ENCODE results near the gene WIPF3. TPM values are rescaled to one million over a fixed set of nuclear protein-coding genes. Genes with fewer than 3 reads are reported as not detected.

Gene WIPF3
- total RNA-seq, 3 donors from 2014 or later = 0.16 to 3.2 (median 0.66) TPM

GRCh38 chr7:29920491-29920890 lies 114.2 kb downstream of the WIPF3 start:
- TF ChIP-seq CTCF (IDR thresholded peaks at IDR 0.05) = no peak
- no peak for TF ChIP-seq POLR2A (IDR thresholded peaks at IDR 0.05)
- TF ChIP-seq POLR2AphosphoS5 (IDR thresholded peaks at IDR 0.05) = no peak
- no peaks in the 10 kb centered on the region for H3K9me3 ChIP-seq
- intact Hi-C loops (cut with DNase I; ENCODE audit: low total_unique reads) = no loop called here
- DNase-seq (ENCODE audit: low spot score in 2 of 2) = no peak
- H3K4me1 ChIP-seq = no peaks in the 10 kb centered on the region
- H3K4me3 ChIP-seq = no peak overlapping the region
- H3K36me3 ChIP-seq = peaks cover 11% of the 10 kb centered on the region
- H3K27me3 ChIP-seq = no peaks in the 10 kb centered on the region
- H3K27ac ChIP-seq = no peak overlapping the region

GRCh38 chr7:29921404-29922010 lies 115.2 kb downstream of the WIPF3 start:
- Histone ChIP-seq H3K4me3 (no peak overlapping the region), H3K36me3 (peaks cover 11% of the 10 kb centered on the region), H3K9me3 (no peaks in the 10 kb centered on the region), H3K4me1 (no peaks in the 10 kb centered on the region), H3K27ac (no peak overlapping the region), H3K27me3 (no peaks in the 10 kb centered on the region)
- TF ChIP-seq POLR2A (IDR thresholded peaks at IDR 0.05) = no peak
- peak; percentile 73 to 87 (median 83) for TF ChIP-seq CTCF (IDR thresholded peaks at IDR 0.05)
- DNase-seq (ENCODE audit: low spot score in 2 of 2) = no peak
- intact Hi-C loops (cut with DNase I; ENCODE audit: low total_unique reads) = no loop called here

DNA sequence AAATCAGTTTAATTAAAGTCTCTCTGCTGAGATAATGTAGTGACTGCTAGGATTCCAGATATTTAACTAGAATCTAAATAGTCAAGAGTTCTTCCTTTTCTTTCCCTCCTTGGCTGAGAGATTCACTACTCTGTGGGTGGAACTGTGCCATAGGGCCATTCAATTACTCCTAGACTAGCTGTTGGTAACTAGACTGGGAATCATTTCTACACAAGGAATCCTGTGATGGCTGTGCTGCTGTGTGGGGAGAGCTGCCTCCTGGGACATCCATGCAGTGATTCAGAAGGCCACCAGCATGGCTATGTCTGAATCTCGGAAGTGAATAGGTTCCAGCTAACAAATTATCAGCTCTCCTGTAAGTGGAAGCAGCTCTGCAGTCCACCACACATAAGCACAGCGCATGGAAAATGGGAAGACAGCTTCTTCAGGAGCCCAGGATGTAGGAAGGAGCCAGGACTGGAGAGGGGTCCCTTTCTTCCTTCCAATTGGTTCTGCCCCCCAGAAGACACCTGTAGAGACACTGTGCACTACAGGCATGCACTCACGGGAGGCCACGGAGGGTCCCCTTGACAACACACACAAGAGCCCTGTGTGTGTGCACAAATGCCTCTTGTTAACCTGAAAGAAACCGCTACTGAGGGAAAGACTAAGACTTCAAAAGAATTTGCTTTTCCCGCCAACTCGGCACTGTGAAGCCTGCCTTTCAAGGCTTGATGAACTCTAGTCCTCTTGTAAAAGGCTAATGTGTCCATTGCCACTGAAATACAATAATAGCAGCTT lies 116.8 kb downstream of the WIPF3 start:
- no peak for DNase-seq (ENCODE audit: low spot score in 2 of 2)
- Histone ChIP-seq H3K36me3 (peaks cover 11% of the 10 kb centered on the region), H3K9me3 (no peaks in the 10 kb centered on the region), H3K4me3 (no peak overlapping the region), H3K27me3 (no peaks in the 10 kb centered on the region), H3K27ac (no peak overlapping the region), H3K4me1 (no peaks in the 10 kb centered on the region)
- intact Hi-C loops (cut with DNase I; ENCODE audit: low total_unique reads) = no loop called here
- TF ChIP-seq POLR2AphosphoS5 (IDR thresholded peaks at IDR 0.05) (no peak), POLR2A (IDR thresholded peaks at IDR 0.05) (no peak), CTCF (IDR thresholded peaks at IDR 0.05) (no peak)

GRCh38 chr7:29924006-29924405 lies 117.7 kb downstream of the WIPF3 start:
- no peaks in the 10 kb centered on the region for H3K9me3 ChIP-seq
- intact Hi-C loops (cut with DNase I; ENCODE audit: low total_unique reads) = no loop called here
- no peaks in the 10 kb centered on the region for H3K27me3 ChIP-seq
- H3K4me3 ChIP-seq = no peak overlapping the region
- peaks cover 11% of the 10 kb centered on the region for H3K36me3 ChIP-seq
- DNase-seq (ENCODE audit: low spot score in 2 of 2) = no peak
- no peak overlapping the region for H3K27ac ChIP-seq
- H3K4me1 ChIP-seq = no peaks in the 10 kb centered on the region
- no peak for TF ChIP-seq POLR2AphosphoS5 (IDR thresholded peaks at IDR 0.05)
- TF ChIP-seq POLR2A (IDR thresholded peaks at IDR 0.05) = no peak
- no peak for TF ChIP-seq CTCF (IDR thresholded peaks at IDR 0.05)

DNA sequence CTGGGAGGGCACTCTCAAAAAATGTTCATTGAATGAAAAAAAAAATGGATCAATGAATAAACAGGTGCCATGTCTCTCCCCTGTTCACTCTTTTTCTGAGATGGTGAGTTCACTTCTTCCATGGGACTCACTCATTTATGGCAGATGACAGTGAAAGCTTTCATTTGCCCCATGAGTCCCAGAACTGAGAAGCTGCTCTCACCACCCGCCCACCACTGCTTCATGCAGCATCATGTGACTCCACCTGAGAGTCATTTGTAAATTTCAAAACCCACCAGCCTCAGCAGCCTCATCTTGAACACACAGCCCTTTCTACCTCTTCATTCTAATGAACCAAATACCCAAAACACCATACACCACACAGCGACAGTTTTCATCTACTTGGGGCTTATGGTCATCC lies 118.4 kb downstream of the WIPF3 start:
- Histone ChIP-seq H3K36me3 (peaks cover 11% of the 10 kb centered on the region), H3K4me3 (no peak overlapping the region), H3K27ac (no peak overlapping the region), H3K27me3 (no peaks in the 10 kb centered on the region), H3K9me3 (no peaks in the 10 kb centered on the region), H3K4me1 (no peaks in the 10 kb centered on the region)
- DNase-seq (ENCODE audit: low spot score in 2 of 2) = no peak
- intact Hi-C loops (cut with DNase I; ENCODE audit: low total_unique reads) = no loop called here
- no peak for TF ChIP-seq CTCF (IDR thresholded peaks at IDR 0.05)
- TF ChIP-seq POLR2AphosphoS5 (IDR thresholded peaks at IDR 0.05) = no peak
- no peak for TF ChIP-seq POLR2A (IDR thresholded peaks at IDR 0.05)
